ENCODE measurements around the gene PDSS2.

PDSS2 gene

DNA sequence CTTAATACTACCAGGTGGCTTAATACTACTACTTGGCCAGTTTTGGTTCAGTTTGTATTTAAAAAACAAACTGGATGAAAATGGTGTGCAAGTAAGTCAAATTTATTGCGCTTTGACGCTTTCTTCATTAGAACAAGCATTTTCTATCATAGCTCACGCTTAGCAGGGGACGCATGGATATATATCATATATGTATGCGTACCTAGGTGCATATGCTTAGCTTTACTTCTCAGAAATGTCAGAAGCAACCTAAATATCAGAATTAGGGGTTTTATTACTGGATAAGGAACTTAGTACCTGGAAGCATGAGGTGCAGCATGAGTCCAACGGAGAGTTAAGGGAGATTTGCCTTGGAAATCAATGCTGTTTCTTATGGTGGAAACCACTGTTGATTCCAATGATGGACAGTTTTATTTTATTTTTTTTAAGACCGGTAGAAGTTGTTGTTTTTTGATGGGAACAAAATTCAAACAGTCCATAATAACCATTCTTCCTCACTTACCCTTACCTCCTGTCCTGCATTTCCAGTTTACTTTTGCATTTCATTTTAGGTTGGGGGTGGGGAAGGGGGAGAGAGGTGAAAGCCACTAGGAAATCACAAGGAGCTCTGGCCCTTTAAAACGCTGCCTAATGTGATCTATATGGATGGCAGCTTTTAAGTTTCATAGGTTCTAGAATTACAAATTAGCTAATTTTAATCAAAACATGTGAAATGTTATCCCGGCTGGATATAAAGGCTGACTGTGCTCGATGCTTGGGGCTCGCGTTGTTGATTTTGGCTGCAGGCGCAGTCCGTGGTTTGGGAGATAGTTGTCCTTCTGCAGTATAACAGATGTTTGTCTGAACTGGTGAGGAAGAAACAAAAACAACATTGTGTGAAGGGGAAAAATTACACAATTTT lies 32.6 kb upstream of the PDSS2 start:
- Histone ChIP-seq H3K27ac (no peak overlapping the region), H3K4me3 (no peak overlapping the region; a peak in 1 of 20 replicates), H3K9me3 (replicated peaks in 1 of 11) (no peaks in the 10 kb centered on the region), H3K9ac (no peak overlapping the region), H3K4me1 (peaks cover 24 to 57% (median 26%) of the 10 kb centered on the region in 10 experiments; a peak in 19 of 20 replicates), H3K36me3 (no peaks in the 10 kb centered on the region), H3K27me3 (peaks cover 80 to 92% (median 86%) of the 10 kb centered on the region in 11 experiments), H4K20me1 (peaks cover 0 to 42% (median 26%) of the 10 kb centered on the region in 11 experiments; a peak in 14 of 22 replicates), H3K4me2 (peak overlapping the region in 2 of 11 experiments; percentile 98 to 99; a peak in 4 of 22 replicates)
- TF ChIP-seq Cebpa-rat (IDR thresholded peaks at IDR 0.05) = no peak

DNA sequence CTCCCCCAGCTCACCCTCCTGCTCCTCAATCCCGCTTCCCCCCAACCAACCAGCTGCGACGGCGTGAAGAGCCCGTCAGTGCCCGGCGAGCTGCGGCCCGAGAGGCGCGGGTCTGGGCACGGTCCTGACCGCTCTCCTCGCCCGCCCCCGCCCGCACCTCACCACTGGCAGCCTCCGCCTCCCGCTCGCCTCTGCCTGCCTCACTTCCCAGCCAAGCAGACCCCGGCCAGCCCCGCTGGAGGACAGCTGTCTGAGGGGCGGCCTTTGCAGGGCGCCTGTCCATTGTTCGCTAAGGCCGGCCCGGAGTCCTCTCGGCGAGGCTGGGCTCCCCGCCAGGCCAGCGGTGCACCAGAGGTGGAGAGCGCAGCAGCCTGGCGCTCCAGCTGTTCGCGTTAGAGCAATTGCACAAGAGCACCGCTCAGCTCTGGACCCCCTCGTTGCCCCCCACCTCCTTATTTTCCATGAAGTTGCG lies 31.8 kb upstream of the PDSS2 start:
- H3K4me2 ChIP-seq = peak overlapping the region; percentile 86 to 100 (median 98)
- no peak overlapping the region for H3K27ac ChIP-seq
- H3K9ac ChIP-seq = peak overlapping the region in 1 of 11 experiments; percentile 27; a peak in 1 of 22 replicates
- H3K9me3 ChIP-seq (replicated peaks in 1 of 11) = no peaks in the 10 kb centered on the region
- peaks cover 0 to 42% (median 26%) of the 10 kb centered on the region in 11 experiments; a peak in 14 of 22 replicates for H4K20me1 ChIP-seq
- peak overlapping the region; percentile 59 to 77 (median 70); a peak in 18 of 20 replicates for H3K4me3 ChIP-seq
- no peak for TF ChIP-seq Cebpa-rat (IDR thresholded peaks at IDR 0.05)
- H3K4me1 ChIP-seq = peaks cover 24 to 54% (median 26%) of the 10 kb centered on the region in 10 experiments; a peak in 19 of 20 replicates
- H3K27me3 ChIP-seq = peaks cover 89 to 100% (median 94%) of the 10 kb centered on the region in 11 experiments
- H3K36me3 ChIP-seq = no peaks in the 10 kb centered on the region

DNA sequence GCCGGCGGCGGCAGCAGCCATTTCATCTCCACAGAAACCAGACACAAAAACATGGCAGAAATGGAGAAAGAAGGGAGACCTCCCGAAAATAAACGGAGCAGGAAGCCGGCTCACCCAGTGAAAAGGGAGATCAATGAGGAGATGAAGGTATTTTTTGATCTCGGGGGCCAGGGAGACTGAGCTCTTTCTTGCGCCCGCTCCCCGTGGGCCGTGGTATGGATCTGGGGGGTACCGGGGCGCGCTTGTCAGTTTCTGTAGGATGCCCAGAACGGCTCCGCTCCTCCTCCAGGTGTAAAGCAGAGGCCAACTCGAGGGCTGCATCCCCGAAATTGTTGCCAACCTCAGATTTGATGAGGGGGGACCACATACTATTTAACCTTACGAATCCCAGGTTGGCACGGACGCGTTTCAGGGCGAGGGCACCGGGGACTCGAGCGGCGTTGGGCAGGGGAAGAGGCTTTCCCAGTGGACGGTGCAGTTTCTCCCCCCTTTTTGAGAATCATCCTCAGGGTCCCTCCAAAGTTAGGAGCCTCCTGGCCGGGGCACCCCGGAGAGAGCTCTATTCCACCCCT lies 31.3 kb upstream of the PDSS2 start:
- Histone ChIP-seq H3K4me3 (peak overlapping the region; percentile 59 to 77 (median 70)), H3K4me1 (peaks cover 24 to 52% (median 26%) of the 10 kb centered on the region in 10 experiments; a peak in 19 of 20 replicates), H3K4me2 (peak overlapping the region; percentile 86 to 100 (median 98)), H4K20me1 (peaks cover 0 to 42% (median 26%) of the 10 kb centered on the region in 11 experiments; a peak in 14 of 22 replicates), H3K9ac (peak overlapping the region; percentile 30 to 69 (median 59); a peak in 19 of 22 replicates), H3K27me3 (peaks cover 91 to 100% (median 98%) of the 10 kb centered on the region in 11 experiments), H3K27ac (0 out of 22 replicates have a peak overlapping the region, but pooled peaks of 1 of the 11 experiments have one; percentile 23), H3K9me3 (replicated peaks in 1 of 11) (no peaks in the 10 kb centered on the region), H3K36me3 (no peaks in the 10 kb centered on the region)
- no peak for TF ChIP-seq Cebpa-rat (IDR thresholded peaks at IDR 0.05)

DNA sequence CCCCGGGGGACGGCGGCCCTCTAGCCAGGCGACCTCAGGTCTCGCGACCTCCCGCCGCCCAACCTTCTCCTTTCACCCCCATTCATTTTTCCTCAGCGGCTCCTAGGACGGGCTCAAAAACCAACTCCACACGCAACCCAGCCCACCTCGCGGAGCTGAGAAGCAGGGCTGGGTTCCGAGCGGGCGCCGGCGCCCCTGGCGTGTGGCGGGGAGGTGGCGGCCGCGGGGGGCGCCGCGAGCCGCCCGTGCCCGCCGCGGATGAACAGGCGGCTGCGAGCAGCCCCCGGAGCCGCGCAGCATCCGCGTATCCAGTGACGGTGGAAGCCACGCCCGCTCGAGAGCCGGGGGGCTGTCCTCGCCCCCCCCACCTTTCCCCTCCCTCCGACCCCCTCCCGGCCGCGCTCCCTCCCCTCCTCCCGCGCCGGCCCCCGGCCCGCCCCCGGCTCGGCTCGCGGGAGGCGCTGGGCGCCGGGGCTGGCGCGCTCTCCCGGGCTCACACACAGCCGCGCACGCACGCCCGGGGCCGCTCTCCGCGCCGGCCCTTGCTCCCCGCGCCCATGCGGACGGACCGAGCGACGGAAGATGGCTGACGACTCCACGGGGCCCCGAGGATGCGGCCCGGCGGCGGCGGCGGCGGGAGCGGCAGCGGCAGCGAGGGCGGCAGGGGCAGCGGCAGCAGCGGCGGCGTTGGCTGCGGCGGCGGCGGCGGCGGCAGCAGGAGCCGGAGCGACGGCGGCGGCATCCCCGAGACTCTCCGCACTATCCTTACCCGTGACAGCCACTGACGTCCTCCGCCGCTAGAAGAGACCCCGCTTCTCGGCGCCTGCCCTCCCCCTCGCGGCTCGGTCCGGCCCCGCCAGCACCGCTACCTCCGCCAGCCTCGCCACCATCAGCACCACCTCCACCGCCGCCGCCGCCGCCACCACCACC lies 30.5 kb upstream of the PDSS2 start, which contains the start of gene SOBP:
Gene SOBP (plus strand): TSS at position 482 of the 930 bp plus-strand sequence. CDS start 500 bp downstream, outside the sequence.
- H3K4me3 ChIP-seq = peak within 1 kb of the TSS; percentile 59 to 77 (median 70)
- H3K9ac ChIP-seq = peak within 1 kb of the TSS; percentile 30 to 69 (median 61); a peak in 20 of 22 replicates
- H3K27ac ChIP-seq = peak within 1 kb of the TSS in 2 of 11 experiments; percentile 14 to 23; a peak in 2 of 22 replicates
- H3K36me3 ChIP-seq = no peaks in the 10 kb centered on the region
- peak within 1 kb of the TSS; percentile 92 to 100 (median 98) for H3K4me2 ChIP-seq
- peaks cover 0 to 42% (median 26%) of the 10 kb centered on the region in 11 experiments; a peak in 14 of 22 replicates for H4K20me1 ChIP-seq
- no peak for TF ChIP-seq Cebpa-rat (IDR thresholded peaks at IDR 0.05)
- H3K27me3 ChIP-seq = peaks cover 89 to 99% (median 97%) of the 10 kb centered on the region in 11 experiments
- H3K4me1 ChIP-seq = peaks cover 24 to 45% (median 26%) of the 10 kb centered on the region in 10 experiments; a peak in 19 of 20 replicates
- no peaks in the 10 kb centered on the region for H3K9me3 ChIP-seq (replicated peaks in 1 of 11)

DNA sequence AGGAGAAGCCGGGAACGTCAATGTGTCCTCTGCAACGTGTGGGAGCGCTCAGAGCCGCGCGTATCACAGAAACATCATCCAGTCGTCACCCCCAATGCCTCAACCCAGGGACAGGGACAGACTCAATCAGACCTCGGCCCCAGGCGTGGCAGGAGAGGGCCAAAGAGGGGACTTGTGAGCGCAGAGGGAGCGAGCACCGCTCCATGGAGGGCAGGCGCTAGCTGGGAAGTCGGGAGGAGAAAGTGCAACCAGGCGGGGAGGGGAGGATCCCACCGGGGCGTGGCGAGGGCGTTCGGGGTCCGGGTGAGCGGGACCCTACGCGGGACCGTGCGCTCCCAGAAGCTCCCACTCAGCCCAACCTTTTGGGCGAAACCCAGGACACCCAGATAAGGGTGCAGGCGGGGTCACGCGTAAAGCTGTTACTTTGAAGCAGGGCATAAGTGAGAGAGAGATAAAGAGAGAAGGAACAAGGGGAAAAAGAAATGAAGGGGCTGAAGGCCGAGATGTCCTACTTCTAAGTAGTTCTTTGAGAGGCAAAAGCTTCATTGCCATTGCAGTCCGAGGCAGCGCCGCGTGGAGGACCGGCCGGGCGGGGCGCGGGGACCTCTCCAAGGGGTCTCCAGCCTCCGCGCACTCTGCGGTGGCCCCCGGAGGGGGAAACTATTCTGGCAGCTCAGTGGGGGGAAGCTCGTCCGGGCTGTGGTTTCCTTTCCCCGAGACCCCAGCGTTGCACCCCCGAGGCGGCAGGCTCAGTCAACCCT lies 29.7 kb upstream of the PDSS2 start:
- Histone ChIP-seq H3K4me3 (peak overlapping the region; percentile 59 to 77 (median 70)), H3K9ac (peak overlapping the region in 10 of 11 experiments; percentile 38 to 64 (median 50); a peak in 18 of 22 replicates), H3K27me3 (peaks cover 80 to 98% (median 89%) of the 10 kb centered on the region in 11 experiments), H3K4me2 (peak overlapping the region; percentile 92 to 100 (median 98)), H4K20me1 (peaks cover 0 to 42% (median 26%) of the 10 kb centered on the region in 11 experiments; a peak in 14 of 22 replicates), H3K27ac (no peak overlapping the region), H3K9me3 (replicated peaks in 1 of 11) (no peaks in the 10 kb centered on the region), H3K4me1 (peaks cover 24 to 43% (median 26%) of the 10 kb centered on the region in 10 experiments; a peak in 19 of 20 replicates), H3K36me3 (no peaks in the 10 kb centered on the region)
- TF ChIP-seq Cebpa-rat (IDR thresholded peaks at IDR 0.05) = no peak

DNA sequence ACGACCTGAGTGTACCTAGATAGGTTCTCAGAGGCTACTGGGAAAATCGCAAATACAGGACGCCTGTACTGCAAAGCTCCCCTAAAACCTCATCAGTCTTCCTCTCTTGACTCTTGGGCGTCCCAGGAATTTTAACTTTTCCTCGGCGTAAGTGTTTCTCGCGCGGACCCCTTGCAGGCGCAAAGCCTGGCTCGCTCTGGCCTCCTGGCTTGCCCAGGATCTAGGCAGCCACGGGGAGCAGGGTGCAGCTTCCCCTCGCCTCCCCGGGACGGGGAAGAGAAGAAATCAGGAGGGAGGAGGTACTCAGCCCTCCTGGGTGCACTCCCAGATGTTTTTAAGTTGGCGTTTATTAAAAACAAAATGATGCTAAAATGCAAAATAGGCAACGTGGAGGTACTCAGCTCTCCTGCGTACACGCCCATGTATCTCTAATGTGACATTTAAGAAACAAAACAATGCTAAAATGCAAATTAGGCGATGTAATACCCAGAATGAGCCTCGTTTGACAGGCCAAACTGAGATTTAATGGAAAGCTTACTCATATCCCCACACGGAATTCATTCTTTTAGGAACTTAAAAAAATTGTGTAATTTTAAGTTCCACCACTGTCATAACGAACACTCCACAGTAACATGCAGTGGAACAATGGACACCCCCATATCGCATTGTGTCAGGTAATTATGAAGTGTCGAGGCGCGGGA lies 29.0 kb upstream of the PDSS2 start:
- Histone ChIP-seq H3K9ac (peak overlapping the region in 2 of 11 experiments; percentile 42 to 50; a peak in 3 of 22 replicates), H4K20me1 (peaks cover 0 to 42% (median 26%) of the 10 kb centered on the region in 11 experiments; a peak in 14 of 22 replicates), H3K4me1 (peaks cover 24 to 41% (median 26%) of the 10 kb centered on the region in 10 experiments; a peak in 19 of 20 replicates), H3K27me3 (peaks cover 73 to 92% (median 82%) of the 10 kb centered on the region in 11 experiments), H3K4me3 (peak overlapping the region; percentile 59 to 77 (median 70)), H3K36me3 (no peaks in the 10 kb centered on the region), H3K4me2 (peak overlapping the region; percentile 92 to 100 (median 98)), H3K27ac (no peak overlapping the region), H3K9me3 (replicated peaks in 1 of 11) (no peaks in the 10 kb centered on the region)
- TF ChIP-seq Cebpa-rat (IDR thresholded peaks at IDR 0.05) = no peak

DNA sequence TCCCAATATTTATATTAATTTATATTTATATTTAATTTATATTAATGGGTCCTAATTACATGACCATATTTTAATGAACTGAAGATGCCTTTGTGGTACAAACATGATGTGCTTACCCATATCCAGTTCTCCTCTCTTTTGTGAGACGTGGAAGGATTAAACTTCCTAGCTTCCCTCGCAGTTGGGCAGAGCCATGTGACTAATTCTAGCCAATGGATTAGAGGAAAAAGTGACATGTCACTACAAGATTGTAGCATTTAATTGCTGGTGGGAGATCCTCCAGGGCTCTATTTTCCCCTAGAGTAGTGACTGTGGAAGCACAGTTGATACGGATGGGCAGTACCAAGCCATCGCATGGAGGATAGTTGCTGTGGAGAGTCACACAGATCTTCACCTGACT lies 25.8 kb upstream of the PDSS2 start:
- Histone ChIP-seq H3K4me1 (peaks cover 11 to 17% (median 15%) of the 10 kb centered on the region in 10 experiments; a peak in 19 of 20 replicates), H3K4me3 (no peak overlapping the region), H3K27ac (no peak overlapping the region), H3K27me3 (peaks cover 41 to 60% (median 50%) of the 10 kb centered on the region in 11 experiments), H3K9ac (no peak overlapping the region), H3K36me3 (no peaks in the 10 kb centered on the region), H4K20me1 (peaks cover 0 to 23% (median 14%) of the 10 kb centered on the region in 11 experiments; a peak in 11 of 22 replicates), H3K9me3 (replicated peaks in 1 of 11) (no peaks in the 10 kb centered on the region), H3K4me2 (no peak overlapping the region)
- TF ChIP-seq Cebpa-rat (IDR thresholded peaks at IDR 0.05) = no peak
